COLO829 (cell line): ENCODE measurements around the gene GLTPD2.
A peak's percentile ranks its signal among the peaks of the same experiment; 100 is the strongest.
"Not testable (repeated sequence)": the region's sequence is repeated elsewhere in the genome, so short reads cannot be mapped to it uniquely, and the experiment has no call there.

ENCODE experiments used
- DNase-seq: peaks from one replicate; pipeline ENCODE4 v3.0.0; 2012; ENCODE audit warnings: low spot score

GLTPD2 gene

GRCh38 chr17:4808378-4808767 lies 19.6 kb downstream of the GLTPD2 start:
- DNase-seq, result no peak

- DNase-seq, result no peak
Measured at GRCh38 chr17:4810696-4811290, 22.0 kb downstream of the GLTPD2 start.

- no peak for DNase-seq
Measured at GRCh38 chr17:4811471-4811870, 22.7 kb downstream of the GLTPD2 start.

DNA sequence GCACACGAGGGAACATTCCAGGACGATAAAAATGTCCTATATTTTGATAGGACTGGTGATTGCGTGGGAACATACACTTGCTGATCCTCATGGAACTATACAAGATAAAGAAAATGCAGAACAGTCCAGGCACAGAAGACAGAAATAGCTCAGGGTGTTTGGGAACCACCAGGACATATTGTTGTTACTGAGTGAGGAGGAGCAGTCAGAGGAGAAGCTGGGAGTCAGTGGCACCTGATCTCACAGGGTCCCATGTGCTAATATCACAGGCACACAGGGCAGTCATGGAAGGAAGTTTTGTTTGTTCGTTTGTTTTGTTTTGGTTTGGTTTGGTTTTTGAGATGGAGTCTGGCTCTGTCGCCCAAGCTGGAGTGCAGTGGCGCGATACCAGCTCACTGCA lies 23.9 kb downstream of the GLTPD2 start:
- DNase-seq, result no peak

DNA sequence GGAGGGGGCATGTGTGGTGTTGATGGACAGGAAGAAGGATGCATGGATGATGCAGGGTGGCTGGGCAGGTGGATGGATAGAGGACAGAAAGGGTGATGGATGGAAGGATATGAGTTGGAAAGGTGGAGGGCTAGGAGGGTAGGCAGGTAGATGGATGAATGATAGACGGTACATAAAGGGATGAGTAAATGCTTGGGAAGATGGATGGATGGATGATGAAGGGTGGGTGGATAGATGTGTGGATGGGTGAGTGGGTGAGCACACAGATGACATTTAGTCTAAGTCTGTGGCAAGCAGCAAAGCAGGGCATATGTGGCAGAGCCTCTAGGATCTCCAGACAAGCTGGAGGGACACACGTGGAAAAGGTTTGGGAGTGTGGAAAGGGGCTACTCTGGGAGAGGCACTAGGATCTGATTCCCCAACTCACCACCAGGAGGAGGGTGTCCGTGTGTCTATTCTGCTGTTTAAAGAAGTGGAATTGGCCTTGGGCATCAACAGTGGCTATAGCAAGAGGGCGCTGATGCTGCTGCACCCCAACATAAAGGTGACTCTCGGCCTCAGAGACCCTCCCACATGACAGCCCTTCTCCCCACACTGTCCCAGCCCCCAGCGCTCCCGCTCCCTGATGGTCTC lies 26.4 kb downstream of the GLTPD2 start:
- no peak for DNase-seq

- DNase-seq, result no peak
Measured at GRCh38 chr17:4816826-4817225, 28.1 kb downstream of the GLTPD2 start.

DNA sequence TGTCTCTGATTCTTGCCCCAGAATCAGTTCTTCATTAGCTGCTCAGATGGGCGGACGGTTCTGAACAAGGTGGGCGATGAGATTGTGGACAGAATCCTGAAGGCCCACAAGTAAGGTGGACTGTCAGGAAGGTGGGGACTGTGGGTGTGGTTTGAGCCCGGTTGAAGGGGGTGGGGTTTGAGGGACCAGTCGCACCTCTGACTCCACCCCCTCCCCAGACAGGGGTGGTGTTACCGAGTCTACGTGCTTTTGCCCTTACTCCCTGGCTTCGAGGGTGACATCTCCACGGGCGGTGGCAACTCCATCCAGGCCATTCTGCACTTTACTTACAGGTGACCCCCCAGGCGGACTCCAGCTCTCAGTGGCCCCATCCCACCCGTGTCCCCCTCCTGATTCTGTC lies 29.5 kb downstream of the GLTPD2 start:
- DNase-seq, result no peak

GRCh38 chr17:4822835-4823234 lies 34.1 kb downstream of the GLTPD2 start:
- no peak for DNase-seq

DNA sequence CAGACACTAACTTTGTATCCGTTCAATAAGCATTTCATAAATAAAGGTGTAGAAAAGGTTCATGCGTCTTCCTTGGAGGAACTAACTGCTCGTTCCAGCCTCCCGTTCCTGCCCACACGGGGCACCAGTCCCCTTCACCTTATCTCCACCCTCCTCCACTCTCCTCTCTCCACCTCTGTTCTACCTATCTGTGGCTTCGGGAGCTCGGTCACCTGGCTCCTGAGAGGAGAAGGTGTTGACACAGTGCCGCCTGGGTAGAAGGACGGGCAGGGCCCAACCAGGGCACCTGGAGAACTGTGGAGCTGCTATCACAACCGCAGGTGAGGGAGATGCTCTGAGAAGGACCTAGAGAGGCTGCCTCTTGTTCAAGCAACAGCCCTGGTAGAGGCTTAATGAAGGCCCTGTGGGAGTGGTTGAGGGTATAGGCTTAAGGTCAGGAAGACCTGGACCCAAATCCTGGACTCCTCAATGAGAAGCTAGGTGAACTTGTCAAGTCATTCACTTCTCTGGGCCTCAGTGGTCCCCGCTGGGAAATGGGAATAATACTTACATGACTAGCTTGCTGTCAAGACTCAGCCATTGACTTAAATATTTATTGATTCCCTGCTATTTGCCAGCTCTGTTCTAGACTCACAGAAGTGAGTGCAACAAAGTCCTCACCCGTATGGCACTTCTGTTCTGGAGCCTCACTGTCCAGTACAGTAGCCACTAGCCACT lies 34.8 kb downstream of the GLTPD2 start:
- no peak for DNase-seq

- DNase-seq, result no peak
Measured at GRCh38 chr17:4827399-4827798, 38.6 kb downstream of the GLTPD2 start.

- DNase-seq, result not testable (repeated sequence)
Measured at GRCh38 chr17:4832829-4833177, 44.0 kb downstream of the GLTPD2 start.

DNA sequence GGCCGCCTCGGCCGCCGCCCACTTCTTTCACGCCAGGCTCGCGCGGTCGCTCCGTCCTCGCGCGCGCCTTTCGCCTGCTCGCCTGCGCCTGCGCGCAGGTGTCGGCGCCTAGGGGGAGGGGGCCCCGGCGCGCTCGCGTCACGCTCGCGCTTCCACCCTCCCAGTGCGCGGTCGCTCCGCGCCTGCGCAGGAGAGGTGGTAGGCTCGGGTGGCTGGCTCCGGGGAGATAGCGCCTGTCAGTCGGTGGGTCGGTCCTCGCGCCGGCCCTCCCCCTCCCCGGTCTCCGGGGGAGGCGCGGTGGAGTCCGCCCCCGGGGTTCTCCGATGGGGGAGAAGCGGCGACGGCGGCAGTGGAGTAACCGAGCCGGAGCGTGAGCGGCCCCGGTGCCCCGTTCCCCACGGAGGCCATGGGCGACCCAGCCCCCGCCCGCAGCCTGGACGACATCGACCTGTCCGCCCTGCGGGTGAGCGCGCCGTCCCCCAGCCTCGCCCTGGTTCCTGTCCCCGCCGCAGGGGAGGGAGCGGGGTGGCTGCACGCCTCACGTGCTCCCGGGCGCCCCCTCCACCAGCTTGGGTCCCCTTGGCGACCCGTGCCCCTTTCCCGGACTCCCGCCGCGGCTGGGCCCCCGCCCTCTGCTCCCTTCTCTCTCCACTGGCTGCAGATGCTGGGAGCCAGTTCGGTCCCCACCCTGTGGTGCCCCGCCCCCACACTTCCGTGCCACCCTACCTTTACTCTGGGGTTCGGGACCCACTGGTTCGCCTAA lies 44.6 kb downstream of the GLTPD2 start, which contains the start of gene MINK1:
TSS of gene MINK1 (plus strand) at position 163 of the 763 bp plus-strand sequence. CDS start at position 407, 244 bp downstream.
- DNase-seq, result peak; percentile 97

GRCh38 chr17:4833941-4834680 lies 45.3 kb downstream of the GLTPD2 start:
- no peak for DNase-seq

DNA sequence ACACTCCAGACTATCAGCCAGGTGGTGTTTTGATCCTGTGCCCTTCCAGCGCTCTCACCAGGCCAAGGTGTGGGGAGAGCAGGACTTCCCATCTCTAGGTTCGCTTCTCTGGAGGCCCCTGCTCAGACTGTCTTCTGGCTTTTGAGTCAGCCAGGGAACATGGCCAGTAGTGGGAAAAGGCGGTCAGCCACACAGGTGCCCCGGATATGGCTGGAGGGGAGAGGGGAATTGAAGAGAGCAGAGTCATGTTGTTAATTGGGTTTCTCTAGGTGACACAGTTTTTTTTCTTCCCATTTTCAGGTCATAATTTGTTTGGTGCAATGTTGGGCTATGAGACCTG lies 45.9 kb downstream of the GLTPD2 start:
- DNase-seq, result no peak

- no peak for DNase-seq
Measured at GRCh38 chr17:4836221-4836620, 47.5 kb downstream of the GLTPD2 start.

DNA sequence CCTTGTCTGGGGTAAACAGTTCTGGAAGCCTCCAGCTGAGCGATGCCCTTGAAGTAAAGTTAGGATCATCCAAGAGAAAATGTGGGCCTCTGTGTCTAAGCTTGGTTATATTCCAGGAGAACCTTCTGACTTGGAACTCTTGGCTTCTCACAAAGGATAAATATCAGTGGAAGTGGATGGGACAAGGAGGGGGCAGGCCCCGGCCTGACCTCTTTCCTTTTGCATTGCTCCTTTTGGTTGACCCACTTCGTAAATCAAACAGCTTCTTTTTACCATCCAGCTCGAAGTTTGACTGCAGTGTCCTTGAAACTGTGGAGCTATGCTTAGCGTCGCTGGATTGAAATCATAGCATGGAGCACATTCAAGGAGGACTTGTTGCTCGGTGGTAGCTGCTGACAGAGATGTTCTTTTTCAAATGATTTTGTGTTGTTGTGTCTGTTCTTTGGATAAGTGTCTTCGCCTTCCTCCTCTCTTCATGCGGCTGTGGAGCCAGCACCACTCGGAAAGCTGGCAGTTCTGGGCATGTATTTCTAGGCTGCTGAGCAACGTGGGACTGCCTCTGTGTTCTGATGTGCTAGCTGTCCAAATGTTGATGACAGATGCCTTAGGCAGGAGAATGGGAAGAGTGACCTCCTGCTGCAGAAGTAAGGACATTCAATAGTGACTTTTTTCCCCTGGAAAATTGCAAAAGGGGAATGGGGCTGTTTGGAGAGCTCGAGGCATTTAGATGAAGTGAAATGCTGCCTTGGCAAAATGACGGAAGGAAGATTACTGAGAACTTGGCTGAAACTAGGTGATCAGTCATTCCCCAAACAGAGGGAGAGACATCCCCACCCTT lies 48.9 kb downstream of the GLTPD2 start:
- no peak for DNase-seq

DNA sequence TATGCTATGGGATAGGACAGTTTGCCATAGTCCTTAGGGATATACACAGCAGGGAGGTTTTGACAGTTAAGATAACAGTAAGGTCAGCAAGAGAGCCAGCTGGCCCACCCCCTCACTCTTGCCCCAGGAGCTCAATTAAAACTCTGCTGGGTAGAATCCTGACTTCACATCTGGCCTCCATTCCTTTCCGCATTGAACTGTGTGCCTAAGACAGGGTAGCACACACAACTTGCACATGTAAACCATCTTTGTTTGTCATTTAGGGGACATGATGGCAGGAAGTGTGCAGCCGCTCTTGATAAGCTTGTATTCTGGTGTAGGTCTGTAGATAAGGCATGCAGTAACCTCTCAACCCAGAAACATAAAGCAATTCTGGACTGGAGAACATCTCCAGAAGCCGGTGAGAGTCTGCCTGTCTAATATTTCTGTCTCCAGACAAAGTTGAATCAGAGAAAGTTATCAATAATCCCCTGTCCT lies 49.6 kb downstream of the GLTPD2 start:
- DNase-seq, result no peak

DNA sequence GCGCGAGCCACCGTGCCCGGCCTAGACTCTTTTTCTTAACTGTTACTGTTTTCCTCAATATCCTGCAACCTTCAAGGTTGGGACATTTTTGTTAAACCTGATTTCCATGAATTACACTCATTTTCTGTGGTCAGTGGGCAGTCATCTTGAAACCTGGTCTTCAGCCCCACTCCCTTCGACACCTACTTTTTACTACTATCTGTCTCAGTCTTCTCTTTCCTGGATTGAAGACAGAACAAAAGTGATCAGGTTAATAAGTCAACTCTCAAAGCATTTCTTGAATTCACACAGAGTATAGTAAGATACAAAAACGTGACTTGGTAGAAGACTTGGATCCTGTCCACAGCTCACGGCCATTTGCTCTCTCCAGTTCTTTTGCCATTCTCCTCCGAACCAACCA lies 50.5 kb downstream of the GLTPD2 start:
- no peak for DNase-seq
